Neural crest cell (in vitro differentiated cells): ENCODE data around the gene TCF4. TPM values are rescaled to one million over a fixed set of nuclear protein-coding genes. Genes with fewer than 3 reads are reported as not detected.

Experiments
- DNase-seq: peaks from one replicate; pipeline ENCODE4 v3.0.0; 2021; ENCODE audit warnings: low read depth, mixed read lengths, low spot score
- H3K27ac Mint-ChIP-seq: one replicate; pipeline ENCODE4 v1.8.0; 2021; ENCODE audit warnings: mild to moderate bottlenecking, mixed read lengths; ENCODE audit not compliant: unreplicated experiment
- H3K27me3 Mint-ChIP-seq: 2 replicates; pipeline ENCODE4 v1.8.0; 2021; ENCODE audit warnings: low read depth, mild to moderate bottlenecking, mixed read lengths
- H3K36me3 Mint-ChIP-seq: 2 replicates; pipeline ENCODE4 v1.8.0; 2021; ENCODE audit warnings: low read depth, mild to moderate bottlenecking, mixed read lengths
- H3K4me1 Mint-ChIP-seq: 2 replicates; pipeline ENCODE4 v1.8.0; 2021; ENCODE audit warnings: mixed read lengths
- H3K4me3 Mint-ChIP-seq: one replicate; pipeline ENCODE4 v1.8.0; 2021; ENCODE audit warnings: mild to moderate bottlenecking, mixed read lengths
- H3K9me3 Mint-ChIP-seq: 2 replicates; pipeline ENCODE4 v1.8.0; 2021; ENCODE audit warnings: mixed read lengths
- CTCF ChIP-seq: fragments of 200-600 bp; sonication (generic); conservative IDR thresholded peaks from 2 replicates; pipeline ENCODE4 v1.5.0; 2021; ENCODE audit warnings: antibody characterized with exemption, mild to moderate bottlenecking
- total RNA-seq: library from RNA; stranded (reverse); gene quantifications from 2 replicates; pipeline ENCODE4 v1.2.1, GENCODE V29; 2021

The TCF4 gene
- total RNA-seq, 1 donor from 2014 or later = 89.9 TPM

GRCh38 chr18:55430026-55430425 lies 158.0 kb downstream of the TCF4 start:
- Mint-ChIP-seq H3K9me3 (no peaks in the 10 kb centered on the region), H3K27me3 (no peaks in the 10 kb centered on the region), H3K4me3 (no peak overlapping the region), H3K36me3 (peaks cover 5% of the 10 kb centered on the region), H3K4me1 (peaks cover 11% of the 10 kb centered on the region), H3K27ac (no peak overlapping the region)
- no peak for TF ChIP-seq CTCF
- DNase-seq = no peak

DNA sequence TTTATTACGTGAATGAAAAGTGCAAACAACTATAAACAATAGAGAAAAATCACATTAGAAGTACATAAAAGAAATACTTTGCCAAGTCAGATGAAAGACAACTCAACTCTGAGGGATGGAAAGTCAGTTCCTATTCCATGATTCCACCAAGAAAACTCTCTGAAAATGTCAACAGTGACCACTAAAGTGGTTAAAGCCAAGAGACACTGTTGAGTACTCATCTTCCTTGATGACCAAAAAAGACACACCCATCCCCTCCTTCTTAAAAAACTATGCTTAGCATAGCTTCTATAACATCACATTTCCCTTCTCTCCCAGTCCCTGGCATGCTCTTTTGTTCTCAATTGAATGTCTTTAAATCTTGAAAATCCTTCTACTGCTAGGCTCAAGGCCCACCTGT lies 160.0 kb downstream of the TCF4 start:
- TF ChIP-seq CTCF = no peak
- Mint-ChIP-seq H3K27ac (no peak overlapping the region), H3K36me3 (peaks cover 5% of the 10 kb centered on the region), H3K4me1 (peaks cover 19% of the 10 kb centered on the region), H3K9me3 (no peaks in the 10 kb centered on the region), H3K27me3 (peaks cover 2% of the 10 kb centered on the region), H3K4me3 (no peak overlapping the region)
- DNase-seq = no peak

DNA sequence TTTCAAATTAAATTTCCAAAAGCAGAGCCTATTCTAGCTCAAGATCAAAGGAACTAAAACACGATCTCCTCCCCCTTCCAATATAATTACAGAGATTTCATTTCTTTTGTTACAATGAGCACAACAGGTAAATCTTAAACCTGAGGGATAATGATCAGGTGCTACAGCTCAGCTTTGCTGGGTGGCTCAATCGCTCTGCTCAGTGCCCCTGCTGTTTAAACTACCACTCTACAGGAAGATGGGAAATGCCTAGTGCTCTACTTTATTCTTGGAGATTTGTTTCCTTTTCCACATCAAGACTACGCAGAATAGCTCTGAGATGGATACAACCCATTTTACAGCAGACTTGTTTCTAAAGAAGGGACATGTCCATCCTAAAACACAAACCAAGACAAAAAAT lies 162.3 kb downstream of the TCF4 start:
- Mint-ChIP-seq H3K27me3 (peaks cover 2% of the 10 kb centered on the region), H3K4me3 (no peak overlapping the region), H3K27ac (no peak overlapping the region), H3K9me3 (no peaks in the 10 kb centered on the region), H3K4me1 (peaks cover 35% of the 10 kb centered on the region), H3K36me3 (peaks cover 3% of the 10 kb centered on the region)
- DNase-seq = no peak
- no peak for TF ChIP-seq CTCF

- H3K4me3 Mint-ChIP-seq = no peak overlapping the region
Measured at GRCh38 chr18:55422456-55423180, 165.4 kb downstream of the TCF4 start.

DNA sequence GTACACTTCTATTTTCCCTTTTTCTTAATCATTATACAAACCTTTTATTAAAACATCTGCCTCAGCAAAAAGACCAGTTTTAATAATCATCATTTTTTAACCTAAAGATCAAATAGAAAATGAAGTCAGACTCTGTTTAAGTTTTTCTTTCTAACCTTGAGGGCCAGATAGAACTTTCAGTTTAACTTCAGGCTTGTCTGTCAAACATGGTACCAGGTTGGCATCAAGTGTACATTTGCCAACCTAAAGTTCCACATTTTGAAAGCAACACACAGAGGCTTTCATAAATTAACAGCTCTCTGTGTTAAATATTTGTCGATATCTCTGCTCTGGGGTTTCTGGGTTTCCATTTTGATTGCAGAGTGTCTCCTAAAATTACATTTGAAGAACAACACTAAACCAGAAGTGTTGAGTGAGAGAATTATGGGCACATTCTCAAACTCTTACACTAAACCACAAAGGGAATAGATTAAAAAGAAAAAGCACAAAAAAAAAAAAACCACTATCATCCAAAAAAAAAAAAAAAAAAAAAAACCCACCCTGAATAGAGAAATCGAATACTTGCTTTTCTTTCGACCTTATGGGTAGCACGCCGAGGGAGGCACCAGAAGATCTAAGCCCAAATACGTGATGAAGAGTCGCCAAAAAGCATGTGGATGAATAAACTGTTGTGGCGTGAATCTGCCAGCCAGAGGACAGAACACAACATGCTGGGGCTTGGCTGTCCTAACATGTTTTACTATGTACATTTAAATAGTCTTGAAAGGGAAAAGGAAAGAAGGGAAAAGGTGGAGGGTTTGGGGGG lies 166.2 kb downstream of the TCF4 start:
- Mint-ChIP-seq H3K9me3 (no peaks in the 10 kb centered on the region), H3K4me3 (peak overlapping the region; percentile 21), H3K4me1 (peaks cover 50% of the 10 kb centered on the region), H3K27me3 (peaks cover 2% of the 10 kb centered on the region), H3K27ac (no peak overlapping the region), H3K36me3 (no peaks in the 10 kb centered on the region)
- TF ChIP-seq CTCF = no peak
- no peak for DNase-seq

More at GRCh38 chr18:55422456-55423180, 165.4 kb downstream of the TCF4 start:
- H3K9me3 Mint-ChIP-seq = no peaks in the 10 kb centered on the region
- H3K4me1 Mint-ChIP-seq = peaks cover 44% of the 10 kb centered on the region
- no peak for TF ChIP-seq CTCF
- no peaks in the 10 kb centered on the region for H3K36me3 Mint-ChIP-seq
- H3K27ac Mint-ChIP-seq = no peak overlapping the region
- peaks cover 2% of the 10 kb centered on the region for H3K27me3 Mint-ChIP-seq
- no peak for DNase-seq
